Measurements from ENCODE around the gene CERS6. TPM values are rescaled to one million over a fixed set of nuclear protein-coding genes. Genes with fewer than 3 reads are reported as not detected.

CERS6 gene
- total and polyA plus RNA-seq, 10 of the 15 experiments (the other 5 are each of a cell fraction or from before 2014, with no cell fraction given), result 1.3 to 20.4 (median 14.1) TPM

DNA sequence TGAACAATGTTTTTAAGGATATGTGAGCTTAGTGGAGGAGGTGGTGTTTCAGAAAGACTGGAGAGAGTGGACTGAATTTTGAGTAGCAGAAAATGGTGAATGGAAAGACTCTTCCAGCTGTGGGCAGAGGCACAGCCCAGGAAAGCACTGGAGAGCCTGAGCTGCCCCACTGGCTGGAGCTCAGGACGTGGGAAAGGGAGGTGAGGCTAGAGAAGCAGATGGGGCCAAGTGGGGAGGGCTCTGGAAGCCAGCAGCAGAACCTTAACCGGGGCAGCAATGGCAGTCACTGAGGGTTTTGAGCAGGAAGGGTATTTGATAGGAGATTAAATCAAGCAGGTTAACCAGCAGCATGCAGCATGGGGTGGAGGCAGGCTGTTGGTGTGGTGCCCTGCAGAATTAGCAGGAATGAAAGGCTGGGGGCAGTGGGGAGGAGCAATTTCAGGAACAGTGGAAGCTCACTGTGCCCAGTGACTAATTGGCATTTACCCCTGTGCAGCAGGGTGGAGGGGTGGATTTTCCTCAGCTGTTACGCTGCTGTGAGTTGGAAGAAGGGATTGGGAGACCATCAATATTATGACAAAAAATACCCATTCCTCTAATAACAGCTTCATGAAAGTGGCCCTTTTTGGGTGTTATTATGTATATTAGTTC lies 136.2 kb downstream of the CERS6 start:
- intact Hi-C loops (cut with micrococcal nuclease; ENCODE audit: unreplicated experiment), result no loop called here
- Histone ChIP-seq H3K9ac (ENCODE audit: control insufficient read depth, insufficient read depth, low read length) (no peak overlapping the region), H3K9me3 (replicated peaks; ENCODE audit: control insufficient read depth, insufficient read depth, low read length) (no peaks in the 10 kb centered on the region), H4K20me1 (ENCODE audit: control insufficient read depth, insufficient read depth) (no peaks in the 10 kb centered on the region), H3K4me1 (ENCODE audit: control insufficient read depth, insufficient read depth, low read length) (peaks cover 30% of the 10 kb centered on the region), H3K4me2 (ENCODE audit: control insufficient read depth, insufficient read depth) (no peak overlapping the region), H3K27me3 (replicated peaks in 1 of 2; ENCODE audit: control insufficient read depth in 2 of 2, insufficient read depth in 2 of 2, low read length in 1 of 2) (no peaks in the 10 kb centered on the region), H3K4me3 (no peak overlapping the region), H3K79me2 (ENCODE audit: control insufficient read depth, insufficient read depth, low read length) (peaks cover 14% of the 10 kb centered on the region), H2AFZ (ENCODE audit: control insufficient read depth, low read depth, low read length) (no peak overlapping the region), H3K36me3 (ENCODE audit: control insufficient read depth in 2 of 2, insufficient read depth in 2 of 2, low read length in 1 of 2) (no peaks in the 10 kb centered on the region), H3K27ac (ENCODE audit: control insufficient read depth, insufficient read depth) (no peak overlapping the region)
- SMC1A ChIA-PET (ENCODE audit: uncharacterized antibody, unreplicated experiment), result no interaction called here
- in situ Hi-C loops (cut with MboI), result no loop called here
- RAD21 ChIA-PET (ENCODE audit: unreplicated experiment), result no interaction called here
- no peak for TF ChIP-seq CEBPZ (IDR thresholded peaks at IDR 0.05; ENCODE audit: low read depth, low read length)
- no peak for TF ChIP-seq NR2F1 (conservative IDR thresholded peaks at IDR 0.05)
- POLR2A ChIA-PET, result no interaction called here
- FAIRE-seq, result no peak
- WGBS (ENCODE audit: insufficient coverage, insufficient replicate concordance, low lambda C conversion rate, missing lambda C conversion rate), result 68% methylated on average over 3 of the region's 3 CpGs
- ATAC-seq, result no peak
- DNase-seq (ENCODE audit: low read depth, low spot score), result no peak
- CTCF ChIA-PET, result no interaction called here
- BruUV-seq (replicated peaks), result no TSS peak

GRCh38 chr2:168593713-168594112 lies 137.6 kb downstream of the CERS6 start:
- no peaks in the 10 kb centered on the region for H3K27me3 ChIP-seq (replicated peaks in 1 of 2; ENCODE audit: control insufficient read depth in 2 of 2, insufficient read depth in 2 of 2, low read length in 1 of 2)
- ATAC-seq (peak; percentile 71), DNase-seq (ENCODE audit: low read depth, low spot score) (no peak), FAIRE-seq (no peak)
- BruUV-seq (replicated peaks), result no TSS peak
- peak overlapping the region; percentile 18; the same call in 1 of the 2 replicates for H3K27ac ChIP-seq (ENCODE audit: control insufficient read depth, insufficient read depth)
- peaks cover 30% of the 10 kb centered on the region for H3K4me1 ChIP-seq (ENCODE audit: control insufficient read depth, insufficient read depth, low read length)
- WGBS (ENCODE audit: insufficient coverage, insufficient replicate concordance, low lambda C conversion rate, missing lambda C conversion rate), result 57% methylated on average over 1 of the region's 1 CpG
- RAD21 ChIA-PET (ENCODE audit: unreplicated experiment), result no interaction called here
- intact Hi-C loops (cut with micrococcal nuclease; ENCODE audit: unreplicated experiment) (no loop called here), in situ Hi-C loops (cut with MboI) (no loop called here)
- H3K4me2 ChIP-seq (ENCODE audit: control insufficient read depth, insufficient read depth), result peak overlapping the region; percentile 56; the same call in 1 of the 2 replicates
- no peaks in the 10 kb centered on the region for H4K20me1 ChIP-seq (ENCODE audit: control insufficient read depth, insufficient read depth)
- H3K9ac ChIP-seq (ENCODE audit: control insufficient read depth, insufficient read depth, low read length), result no peak overlapping the region
- SMC1A ChIA-PET (ENCODE audit: uncharacterized antibody, unreplicated experiment), result no interaction called here
- H3K79me2 ChIP-seq (ENCODE audit: control insufficient read depth, insufficient read depth, low read length), result peaks cover 14% of the 10 kb centered on the region
- H2AFZ ChIP-seq (ENCODE audit: control insufficient read depth, low read depth, low read length), result no peak overlapping the region
- no peak overlapping the region for H3K4me3 ChIP-seq
- H3K9me3 ChIP-seq (replicated peaks; ENCODE audit: control insufficient read depth, insufficient read depth, low read length), result no peaks in the 10 kb centered on the region
- POLR2A ChIA-PET, result no interaction called here
- CTCF ChIA-PET, result no interaction called here
- no peaks in the 10 kb centered on the region for H3K36me3 ChIP-seq (ENCODE audit: control insufficient read depth in 2 of 2, insufficient read depth in 2 of 2, low read length in 1 of 2)
- no peak for TF ChIP-seq NR2C2 (IDR thresholded peaks at IDR 0.05; ENCODE audit: borderline replicate concordance, control insufficient read depth, insufficient read length, low read depth)
- no peak for TF ChIP-seq PAX8 (IDR thresholded peaks at IDR 0.05)
- TF ChIP-seq RUNX3 (IDR thresholded peaks at IDR 0.05; ENCODE audit: low read length), result no peak
- TF ChIP-seq SREBF1 (IDR thresholded peaks at IDR 0.05; ENCODE audit: low read length), result no peak
- no peak for TF ChIP-seq MEF2A (IDR thresholded peaks at IDR 0.05; ENCODE audit: insufficient read depth, low read depth, low read length)
- TF ChIP-seq JUND (IDR thresholded peaks at IDR 0.05; ENCODE audit: low read depth, low read length), result no peak
- no peak for TF ChIP-seq BCLAF1 (IDR thresholded peaks at IDR 0.05)
- TF ChIP-seq ZNF24 (IDR thresholded peaks at IDR 0.05), result no peak
- no peak for TF ChIP-seq IRF3 (IDR thresholded peaks at IDR 0.05)

All from GM12878 (cell line).